Retina (tissue), 1 donor: Measurements from ENCODE around the gene LRRC42.
"Not testable (repeated sequence)": the region's sequence is repeated elsewhere in the genome, so short reads cannot be mapped to it uniquely, and the experiment has no call there.

Experiments used
- DNase-seq: peaks from one replicate; pipeline ENCODE4 v3.0.0-alpha.2; 2016

LRRC42 gene

DNA sequence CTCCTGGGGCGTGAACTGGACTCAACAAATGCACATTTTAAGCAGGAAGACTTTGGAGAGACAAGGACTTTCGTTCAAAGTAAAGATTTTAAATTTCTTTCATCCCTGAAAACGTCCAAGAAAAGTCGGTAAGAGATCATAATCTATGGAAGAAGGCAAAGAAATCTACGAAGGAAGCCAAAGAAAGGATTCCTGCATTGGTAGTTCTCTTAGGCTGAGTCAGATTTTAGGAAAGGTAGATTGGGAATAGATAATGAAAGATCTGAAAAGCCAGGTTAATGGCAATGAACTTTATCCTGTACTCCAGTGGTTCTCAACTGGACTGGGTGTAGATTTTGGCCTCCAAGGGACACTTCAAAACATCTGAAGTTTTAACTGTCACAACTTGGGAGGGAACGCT is 3.1 kb upstream of the LRRC42 start:
- DNase-seq: no peak

DNA sequence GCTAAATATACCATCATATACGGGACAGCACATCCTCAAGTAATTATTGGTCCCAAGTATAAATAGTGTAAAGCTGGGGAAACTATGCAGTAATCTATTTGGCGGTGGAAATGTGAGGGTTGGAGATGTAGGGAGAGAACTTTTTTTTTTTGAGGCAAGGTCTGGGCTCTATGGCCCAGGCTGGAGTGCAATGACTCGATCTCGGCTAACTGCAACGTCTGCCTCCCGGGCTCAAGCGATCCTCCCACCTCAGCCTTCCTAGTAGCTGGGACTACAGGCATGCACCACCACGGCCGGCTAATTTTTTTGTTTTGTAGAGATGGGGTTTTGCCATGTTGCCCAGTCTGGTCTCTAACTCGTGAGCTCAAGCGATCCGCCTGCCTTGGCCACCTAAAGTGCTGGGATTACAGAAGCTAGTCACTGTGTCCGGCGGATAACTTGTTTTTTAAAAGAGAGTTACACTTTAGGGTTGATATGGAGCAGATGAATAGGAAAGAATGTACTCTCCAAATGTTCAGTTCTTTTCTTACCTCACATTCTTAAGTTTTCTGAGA is 2.6 kb upstream of the LRRC42 start:
- DNase-seq: no peak

DNA sequence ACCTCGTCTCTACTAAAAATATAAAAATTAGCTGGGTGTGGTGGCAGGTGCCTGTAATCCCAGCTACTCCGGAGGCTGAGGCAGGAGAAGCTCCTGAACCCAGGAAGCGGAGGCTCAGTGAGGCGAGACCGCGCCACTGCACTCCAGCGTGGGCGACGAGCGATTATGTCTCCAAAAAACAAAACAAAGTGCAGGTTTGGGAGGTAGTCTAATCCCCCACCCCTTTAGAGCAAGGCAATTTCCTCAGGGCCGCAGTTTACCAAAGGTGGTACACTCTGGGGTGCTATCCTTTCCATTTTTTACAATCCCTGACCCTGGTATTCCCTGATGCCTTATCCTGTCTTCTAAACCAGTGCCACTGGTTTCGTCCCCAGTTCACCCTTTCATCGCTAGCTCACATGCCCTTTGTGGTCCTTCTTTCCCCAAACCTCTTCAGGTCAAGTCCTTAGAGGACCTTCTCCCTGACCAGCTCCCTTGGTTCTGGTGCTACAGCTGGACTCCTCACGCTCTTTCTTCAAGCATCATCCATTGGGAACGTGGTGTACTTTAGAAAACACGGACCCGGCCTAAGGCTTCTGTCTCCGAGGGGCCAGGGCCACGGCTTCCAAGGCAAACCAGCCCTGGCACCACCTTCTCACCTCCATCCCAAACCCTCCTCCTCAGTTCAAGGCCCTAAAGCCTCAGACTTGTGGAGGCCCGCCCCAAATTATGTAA is 1.5 kb upstream of the LRRC42 start:
- DNase-seq: no peak

DNA sequence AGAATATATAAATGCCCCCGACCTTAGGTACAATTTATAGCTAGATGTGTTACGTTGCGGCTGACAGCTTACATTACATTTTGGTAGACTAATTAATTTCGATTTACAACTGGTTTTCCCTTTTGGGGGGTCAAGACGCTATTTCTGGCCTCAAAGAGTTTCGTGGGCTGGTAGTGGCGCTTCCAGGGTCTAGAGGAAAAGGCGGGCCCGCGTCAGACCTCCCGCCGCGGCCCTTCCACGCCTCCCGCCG is 1.0 kb upstream of the LRRC42 start:
- no peak for DNase-seq

DNA sequence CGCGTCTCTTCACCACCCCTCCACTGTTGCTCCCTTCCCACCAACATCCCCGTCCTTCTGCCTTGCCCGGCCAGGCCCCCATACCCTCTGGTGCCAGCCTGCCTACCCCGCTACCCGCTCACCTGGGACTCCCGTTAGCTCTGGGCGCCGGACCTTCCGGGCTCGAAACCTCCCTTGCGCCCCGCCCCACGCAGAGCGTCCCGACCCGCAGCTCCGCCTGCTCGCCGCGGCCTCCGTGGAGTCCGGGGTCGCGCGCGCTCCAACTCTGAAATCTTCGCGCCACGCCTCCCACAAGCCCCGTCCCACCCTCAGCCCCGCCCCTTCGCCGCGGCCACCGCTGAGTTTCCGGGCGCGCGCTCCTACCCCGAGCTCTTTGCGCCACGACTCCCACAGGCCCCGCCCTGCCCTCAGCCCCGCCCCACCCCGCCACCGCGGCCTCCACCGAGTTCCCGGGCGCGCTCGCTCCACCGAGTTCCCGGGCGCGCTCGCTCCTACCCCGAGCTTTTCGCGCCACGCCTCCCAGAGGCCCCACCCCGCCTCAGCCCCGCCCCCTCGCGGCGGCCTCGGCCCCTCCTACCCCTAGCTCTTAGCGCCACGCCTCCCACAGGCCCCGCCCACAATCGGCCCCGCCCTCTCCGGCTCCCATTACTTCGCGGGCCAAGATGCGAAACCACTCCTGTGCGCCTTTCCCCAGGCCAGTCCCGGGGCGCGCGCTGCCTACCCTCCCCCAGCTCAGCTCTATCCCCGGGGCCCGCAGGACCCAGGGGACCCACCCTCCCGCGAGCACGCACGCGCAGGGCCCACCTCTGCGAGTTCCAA is 508 bp upstream of the LRRC42 start, which contains the start of gene IFT25:
TSS of gene IFT25 (minus strand) at position 267 of the 819 bp plus-strand sequence. CDS start 5,617 bp downstream, outside the sequence.
- peak; percentile 92 for DNase-seq

DNA sequence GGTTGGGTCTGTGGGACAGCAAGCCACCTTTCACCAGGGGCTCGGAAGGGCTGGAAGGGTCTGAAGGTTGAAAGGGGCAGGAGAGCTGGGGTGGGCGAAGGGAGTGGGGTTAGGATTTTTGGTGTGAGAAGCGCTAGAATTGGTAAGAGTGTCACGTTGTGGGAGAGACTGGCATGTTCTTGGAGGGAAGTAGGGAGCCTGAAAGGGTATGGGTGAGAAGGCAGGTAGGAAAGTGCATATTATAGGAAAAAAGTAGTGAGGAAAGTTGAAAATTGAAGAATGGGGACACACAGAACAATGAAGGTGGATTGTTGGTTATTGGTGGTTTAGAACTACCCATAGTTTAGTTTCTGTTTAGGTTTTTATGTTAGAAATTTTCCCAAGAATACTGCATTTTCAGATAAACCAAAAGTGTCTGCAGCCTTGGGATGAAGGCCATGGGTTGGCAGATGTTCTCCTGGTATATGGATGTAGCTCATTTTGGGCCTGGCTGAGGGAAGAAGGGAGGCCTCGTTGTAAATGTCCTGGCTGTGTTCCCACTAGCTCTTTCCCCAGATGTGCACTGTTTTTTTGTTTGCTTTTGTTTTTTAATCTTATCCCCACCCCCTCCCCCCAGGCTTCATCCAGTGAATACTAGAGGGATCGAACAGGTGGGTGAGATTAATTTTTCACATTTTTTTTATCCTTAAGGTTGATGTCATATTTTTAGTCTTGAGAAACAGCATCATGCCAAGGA is 1.2 kb downstream of the LRRC42 start:
- DNase-seq: peak; percentile 6

DNA sequence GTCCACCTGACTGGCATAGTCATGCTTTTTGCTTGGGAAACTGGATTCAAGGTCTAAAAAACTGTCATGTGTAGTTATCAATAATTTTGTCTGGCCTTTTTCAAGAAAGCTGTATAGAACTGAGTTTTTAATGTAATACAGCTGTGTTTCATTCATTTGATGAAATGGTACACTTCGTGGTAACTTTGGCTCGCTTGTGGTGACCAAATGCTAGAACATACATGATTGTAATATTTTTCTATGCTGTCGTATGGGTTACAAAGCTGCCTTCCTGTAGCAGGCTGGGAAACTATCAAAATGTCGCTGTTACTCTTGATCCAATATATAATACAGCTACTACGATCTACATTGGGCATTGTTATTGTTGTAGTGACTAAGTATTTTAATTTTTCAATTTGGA is 2.1 kb downstream of the LRRC42 start:
- DNase-seq: no peak

DNA sequence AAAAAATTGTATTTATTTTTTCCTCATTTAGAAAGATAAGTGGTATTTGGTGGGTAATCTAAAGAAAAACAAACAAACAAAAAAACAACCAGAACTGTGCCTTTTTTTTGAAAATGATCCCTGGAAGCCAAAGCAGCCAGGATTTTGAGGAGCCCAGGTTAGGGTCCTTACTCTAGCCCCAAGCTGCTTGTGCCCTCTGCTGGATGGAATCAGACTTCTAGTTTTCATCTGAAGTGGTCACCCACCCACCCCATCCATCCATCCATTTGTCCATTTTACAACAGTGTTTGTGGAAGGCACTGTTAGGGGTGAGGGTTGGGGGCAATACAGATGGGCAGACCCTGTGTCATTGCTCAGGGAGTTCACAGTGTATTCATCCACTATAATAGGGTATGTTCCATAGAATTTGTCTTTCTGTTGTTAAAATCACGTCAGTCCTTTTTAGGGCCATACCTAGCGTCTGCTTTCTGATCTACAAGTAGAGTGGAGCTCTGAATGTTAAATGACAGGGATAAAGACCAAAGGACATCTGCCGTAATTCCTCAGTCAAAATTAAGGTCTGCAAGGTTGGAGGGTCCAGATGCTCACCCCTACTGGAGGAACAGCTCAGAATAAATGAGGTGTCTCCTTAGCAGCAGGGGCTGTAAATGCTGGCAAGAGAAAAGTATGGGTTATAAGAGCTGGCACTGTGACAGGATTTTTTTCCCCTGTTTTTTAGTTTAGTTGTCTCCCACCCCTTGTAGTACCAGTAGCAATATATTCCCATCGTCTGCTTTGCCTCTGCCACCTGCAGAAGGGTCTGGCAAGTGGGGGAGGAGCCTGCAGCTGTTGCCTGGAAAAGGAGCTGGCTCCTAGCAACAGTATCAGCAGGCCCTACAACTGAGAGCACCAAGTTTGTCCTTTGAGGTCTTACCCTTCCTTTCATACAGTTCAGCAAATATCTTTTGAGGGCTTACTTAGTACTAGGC is 3.2 kb downstream of the LRRC42 start:
- DNase-seq: peak; percentile 48

DNA sequence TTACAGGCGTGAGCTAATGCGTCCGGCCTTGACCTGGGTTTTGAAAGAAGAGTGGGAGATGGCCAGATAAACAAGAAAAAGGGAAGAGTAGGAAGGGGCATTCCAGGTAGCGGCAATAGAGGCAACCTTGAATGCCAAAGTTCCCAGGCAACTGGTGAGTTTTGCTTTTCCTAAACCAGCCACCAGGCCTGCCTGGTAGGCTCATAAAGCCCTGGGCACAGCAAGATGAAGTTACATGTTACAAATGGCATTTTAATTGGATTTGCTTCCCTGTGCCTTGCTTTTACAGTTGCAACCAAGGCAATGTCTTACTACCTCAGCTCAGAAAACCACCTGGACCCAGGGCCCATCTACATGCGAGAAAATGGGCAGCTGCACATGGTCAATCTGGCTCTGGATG is 5.5 kb downstream of the LRRC42 start:
- no peak for DNase-seq

DNA sequence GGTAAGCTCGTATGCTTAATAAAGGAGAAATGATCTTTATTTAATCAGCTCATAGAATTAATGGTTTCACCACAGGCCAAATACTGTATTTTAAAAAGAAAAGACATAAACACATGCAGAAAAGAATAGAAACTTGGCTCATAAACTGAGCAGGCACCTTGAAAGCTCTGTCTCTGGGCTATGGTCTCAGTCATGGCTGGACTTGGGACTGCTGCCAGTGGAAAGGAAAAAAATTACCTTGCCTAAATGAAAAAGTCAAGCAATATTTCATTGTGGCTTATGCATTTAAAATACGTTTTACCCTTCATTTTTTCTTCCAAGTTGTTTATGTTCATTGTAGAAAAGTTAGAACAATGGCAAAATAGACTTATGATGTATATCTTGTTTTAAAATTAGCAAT is 8.0 kb downstream of the LRRC42 start:
- DNase-seq: no peak

DNA sequence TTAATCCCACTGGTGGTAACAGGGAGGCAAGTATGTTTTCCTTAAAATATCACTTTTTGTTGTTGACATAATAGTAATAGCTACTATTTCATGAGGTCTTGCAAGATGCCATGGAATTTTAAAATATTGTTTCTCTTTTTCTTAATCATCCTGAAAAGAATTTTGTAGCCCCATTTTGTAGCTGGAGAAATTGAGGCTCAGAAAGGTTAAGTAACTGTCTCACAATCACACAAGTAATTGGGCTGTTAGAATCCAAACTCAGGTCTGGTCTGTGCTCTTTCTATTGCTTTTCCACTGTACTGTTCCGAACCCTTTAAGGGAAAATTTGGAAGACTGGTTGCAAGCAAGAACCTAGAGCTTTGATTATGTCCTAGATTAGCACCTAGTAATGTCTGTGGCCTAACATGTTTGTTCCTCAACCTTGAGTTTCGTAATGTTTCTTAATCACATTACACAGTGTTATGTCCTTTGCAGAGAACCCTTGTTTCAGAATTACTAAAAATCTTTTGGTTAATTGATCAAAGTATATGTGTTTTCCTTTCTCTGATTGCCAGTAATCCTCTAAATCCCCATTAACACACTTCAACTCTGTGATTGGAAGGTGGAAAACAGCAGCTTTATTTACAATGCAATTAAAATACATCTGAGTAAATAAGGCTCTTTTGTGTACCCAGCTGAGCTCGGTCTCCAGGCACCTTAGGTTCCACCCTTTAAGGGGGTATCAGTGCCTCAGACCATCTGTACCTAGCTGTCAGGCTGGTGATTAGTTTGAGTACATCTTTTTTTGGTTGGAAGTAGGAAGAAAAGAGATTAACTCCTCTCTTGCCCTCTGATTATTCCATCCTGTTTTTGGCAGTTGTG is 10.4 kb downstream of the LRRC42 start:
- no peak for DNase-seq

DNA sequence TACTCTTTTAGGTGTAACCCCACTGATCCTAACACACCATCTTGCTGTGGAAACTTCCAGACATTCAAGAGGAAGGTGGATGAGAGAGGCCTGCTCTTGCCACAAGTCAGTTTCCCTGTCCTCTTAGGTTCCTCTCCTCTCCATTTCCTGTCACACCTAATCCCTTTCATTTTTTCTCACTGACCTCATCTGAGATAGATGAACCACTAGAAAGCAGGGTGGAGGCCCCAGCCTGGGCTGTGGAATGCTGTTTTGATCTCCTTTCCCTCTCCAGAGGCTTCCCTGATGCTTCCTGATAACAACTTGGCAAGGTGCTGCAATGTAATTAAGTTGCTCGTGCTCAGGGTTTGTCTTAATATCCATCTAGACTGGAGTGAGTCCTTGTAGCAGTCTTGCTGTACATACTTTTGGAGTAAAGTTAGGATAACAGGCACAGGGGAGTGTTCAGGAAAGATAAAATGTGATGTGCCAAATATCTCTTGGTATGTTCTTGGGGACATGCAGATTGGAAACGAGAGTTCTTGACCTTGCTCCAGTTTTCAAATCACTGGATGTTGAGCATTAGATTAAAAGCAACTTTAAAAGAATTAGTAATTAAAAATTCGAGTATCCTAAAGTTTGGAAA is 11.2 kb downstream of the LRRC42 start:
- DNase-seq: no peak

DNA sequence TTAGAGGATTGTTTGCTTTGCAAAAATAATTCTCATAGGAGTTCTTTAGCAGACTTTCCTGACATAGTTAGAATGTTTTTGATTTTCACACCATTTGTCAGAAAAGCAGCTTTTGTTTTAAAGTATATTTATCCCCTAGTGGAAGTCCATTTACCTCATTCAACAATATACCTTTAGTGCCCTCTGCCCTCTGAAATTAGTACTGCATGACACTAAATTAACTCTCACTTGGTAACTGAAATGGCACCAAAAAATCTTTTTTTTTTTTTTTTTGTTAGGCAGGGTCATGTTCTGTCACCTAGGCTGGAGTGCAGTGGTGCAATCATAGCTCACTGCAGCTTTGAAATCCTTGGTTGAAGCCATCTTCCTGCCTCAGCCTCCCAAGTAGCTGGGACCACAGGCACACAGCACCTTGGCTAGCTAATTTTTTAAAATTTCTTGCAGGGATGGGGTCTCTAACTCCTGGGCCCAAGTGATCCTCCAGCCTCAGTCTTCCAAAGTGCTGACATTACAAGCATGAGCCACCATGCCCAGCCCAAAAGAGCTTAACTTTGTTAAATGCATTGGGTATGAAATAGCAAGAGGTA is 13.6 kb downstream of the LRRC42 start:
- DNase-seq: no peak

DNA sequence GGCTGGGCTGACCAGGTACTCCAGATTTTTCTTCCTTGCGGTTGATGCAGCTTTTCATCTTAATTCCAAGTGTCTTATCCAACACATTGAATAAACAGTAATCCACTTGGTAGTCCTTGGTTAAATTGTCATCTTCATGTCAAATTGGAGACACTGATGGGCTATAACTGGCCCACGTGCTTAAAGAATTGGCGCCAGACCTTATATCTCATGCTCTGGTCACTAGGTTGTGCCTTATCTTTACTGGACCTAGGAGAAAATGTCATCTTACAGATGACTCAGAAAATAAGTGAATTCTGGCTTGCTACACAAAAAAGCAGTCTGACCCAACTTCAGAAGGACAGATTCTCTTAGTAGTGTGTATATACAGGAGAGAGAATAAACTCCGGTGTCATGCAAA is 16.2 kb downstream of the LRRC42 start:
- no peak for DNase-seq

DNA sequence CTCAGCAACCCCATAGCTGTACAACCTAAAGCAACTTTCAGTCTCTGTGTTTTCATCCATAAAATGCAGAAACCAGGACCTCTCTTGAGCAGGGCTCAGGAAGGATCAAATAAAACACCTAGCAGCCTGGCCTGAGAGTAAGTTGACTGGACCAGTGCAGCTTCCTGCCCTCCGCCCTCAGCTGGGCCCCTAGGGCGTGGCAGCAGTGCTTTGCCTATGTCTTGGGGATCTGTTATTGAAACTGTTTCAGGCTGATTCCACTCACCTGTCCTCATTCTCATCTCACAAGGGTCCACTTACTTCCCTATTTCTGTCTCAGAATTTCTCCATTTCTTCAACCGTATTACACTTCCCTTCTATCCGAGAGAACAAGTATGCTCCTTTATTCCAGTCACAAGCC is 17.3 kb downstream of the LRRC42 start:
- DNase-seq: no peak

DNA sequence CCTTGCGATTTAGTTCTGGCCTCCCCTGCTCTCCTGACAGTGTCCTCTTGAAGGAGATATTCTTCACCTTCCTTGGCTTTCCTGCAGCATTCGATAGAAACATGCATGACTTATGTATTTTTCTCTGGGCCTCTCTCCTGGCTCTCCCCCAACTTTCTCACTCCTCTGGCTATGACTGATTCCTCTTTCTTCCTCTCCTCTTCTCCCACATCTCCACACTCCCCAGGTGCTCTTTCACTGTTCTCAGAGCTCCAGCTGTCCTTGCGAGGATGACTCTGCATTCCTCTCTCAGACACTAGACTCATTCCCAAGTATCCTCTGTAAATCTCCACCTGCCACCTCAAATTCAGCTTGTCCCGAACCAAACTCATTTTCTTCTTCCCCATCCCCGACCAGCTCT is 18.0 kb downstream of the LRRC42 start:
- no peak for DNase-seq

DNA sequence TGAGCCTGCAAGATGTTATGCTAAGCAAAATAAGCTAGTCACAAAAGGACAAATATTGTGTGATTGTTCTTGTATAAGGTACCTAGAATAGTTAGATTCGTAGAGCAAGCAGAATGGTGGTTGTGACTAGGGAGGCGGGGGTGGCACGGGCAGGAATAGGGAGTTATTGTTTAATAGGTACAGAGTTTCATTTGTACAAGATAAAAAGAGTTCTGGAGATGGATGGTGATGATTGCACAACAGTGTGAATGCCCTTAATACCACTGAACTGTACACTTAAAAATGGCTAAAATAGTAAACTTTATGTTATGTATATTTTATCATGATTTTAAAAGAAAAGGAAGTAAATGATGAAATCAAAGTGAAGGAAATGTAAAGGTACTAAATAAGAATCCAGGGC is 20.6 kb downstream of the LRRC42 start:
- DNase-seq: no peak

DNA sequence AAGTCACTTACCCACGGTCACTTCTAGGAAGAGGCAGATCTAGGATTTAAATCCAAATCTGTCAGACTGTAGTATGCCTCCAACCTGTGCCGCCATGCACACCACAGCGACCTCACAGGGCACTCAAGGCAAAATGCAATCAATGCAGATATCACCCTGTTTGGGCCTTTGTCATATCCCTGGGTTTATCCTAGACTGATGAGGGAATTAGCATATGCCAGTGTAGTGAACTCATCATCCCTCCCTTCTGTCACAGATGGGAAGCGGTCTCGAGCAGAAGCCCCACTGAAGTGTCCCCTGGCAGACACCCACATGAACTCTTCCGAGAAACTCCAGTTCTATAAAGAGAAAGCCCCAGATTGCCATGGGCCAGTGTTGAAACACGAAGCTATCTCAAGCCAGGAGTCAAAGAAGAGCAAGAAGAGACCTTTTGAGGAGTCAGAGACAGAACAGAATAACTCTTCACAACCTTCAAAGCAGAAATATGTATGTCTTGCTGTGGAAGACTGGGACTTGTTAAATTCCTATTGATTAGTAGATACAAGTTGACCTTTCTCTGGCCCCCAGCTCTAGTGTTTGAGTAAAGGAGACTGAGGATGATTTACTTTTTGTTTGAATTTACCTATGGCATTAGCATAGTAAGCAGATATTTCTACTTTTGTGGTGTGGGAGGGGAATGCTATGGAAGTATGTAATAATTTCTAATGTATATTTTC is 21.4 kb downstream of the LRRC42 start:
- no peak for DNase-seq

DNA sequence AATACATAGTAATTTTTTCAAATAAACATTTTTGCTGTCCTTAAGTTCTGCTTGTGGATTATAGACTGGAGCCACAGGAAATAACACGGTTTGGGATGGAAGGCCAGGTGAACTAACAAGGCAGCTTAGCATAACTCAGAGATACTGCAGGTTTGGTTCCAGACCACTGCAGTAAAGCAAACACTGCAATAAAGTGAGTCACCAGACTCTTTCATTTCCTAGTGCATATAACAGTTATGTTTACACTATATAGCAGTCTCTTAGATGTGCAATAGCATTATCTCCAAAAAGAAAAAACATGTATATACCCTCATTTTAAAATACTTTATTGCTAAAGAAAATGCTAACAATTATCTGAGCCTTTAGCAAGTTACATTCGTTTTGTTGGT is 22.0 kb downstream of the LRRC42 start:
- DNase-seq: no peak

DNA sequence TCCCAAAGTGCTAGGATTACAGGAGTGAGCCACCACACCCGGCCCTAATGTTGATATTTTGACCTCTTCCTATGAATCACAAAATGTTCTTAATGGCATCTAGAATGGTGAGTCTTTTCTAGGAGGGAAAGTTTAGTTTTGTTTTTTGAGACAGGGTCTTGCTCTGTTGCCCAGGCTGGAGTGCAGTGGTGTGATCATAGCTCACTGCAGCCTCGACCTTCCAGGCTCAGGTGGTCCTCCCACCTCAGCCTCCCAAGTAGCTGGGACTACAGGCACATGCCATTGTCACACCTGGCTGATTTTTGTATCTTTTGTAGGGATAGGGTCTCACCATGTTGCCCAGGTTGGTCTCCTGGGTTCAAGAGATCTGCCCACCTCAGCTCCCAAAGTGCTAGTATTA is 23.2 kb downstream of the LRRC42 start:
- DNase-seq: not testable (repeated sequence)
